ENCODE measurements around the gene GATA6.

GATA6 gene

DNA sequence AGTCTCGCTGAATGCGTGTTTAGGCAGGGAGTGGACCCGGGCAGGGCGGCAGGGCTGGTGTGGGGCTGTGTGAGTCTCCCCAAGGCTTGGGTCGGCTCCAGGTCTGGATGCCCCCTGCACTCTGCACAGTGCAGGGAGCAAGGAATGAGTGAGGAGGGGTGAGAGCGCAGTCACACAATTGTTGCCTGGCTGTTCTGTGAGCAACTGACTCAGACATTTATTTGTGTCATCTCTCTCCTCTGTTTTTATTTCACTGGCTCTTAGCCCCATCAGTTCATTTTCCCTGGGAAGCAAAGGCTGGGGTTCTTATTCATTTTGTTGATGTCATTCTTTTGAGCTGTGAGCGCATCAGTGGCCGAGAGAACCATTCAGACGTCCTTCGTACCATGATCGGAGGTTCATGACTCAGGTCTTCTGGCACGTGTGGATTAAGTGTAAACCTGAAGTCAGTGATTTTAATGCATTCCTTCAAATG lies 61.1 kb downstream of the GATA6 start:
- Histone ChIP-seq H3K9ac (ENCODE audit: low read depth, low read length) (no peak overlapping the region), H3K4me3 (ENCODE audit: low read depth in 1 of 2, low read length in 2 of 2) (no peak overlapping the region), H3K36me3 (ENCODE audit: insufficient read depth, low read length) (no peaks in the 10 kb centered on the region), H2AFZ (ENCODE audit: low read depth, low read length) (no peak overlapping the region), H4K20me1 (ENCODE audit: insufficient read depth, low read length) (no peaks in the 10 kb centered on the region), H3K4me2 (ENCODE audit: insufficient read depth, low read length) (no peak overlapping the region), H3K4me1 (ENCODE audit: insufficient read depth, low read length) (no peaks in the 10 kb centered on the region), H3K9me3 (ENCODE audit: insufficient read depth, low read length, severe bottlenecking) (no peaks in the 10 kb centered on the region), H3K27me3 (ENCODE audit: insufficient read depth, low read length, poor library complexity) (no peaks in the 10 kb centered on the region), H3K27ac (ENCODE audit: low read length) (no peak overlapping the region), H3K79me2 (ENCODE audit: insufficient read depth, low read length) (no peaks in the 10 kb centered on the region)
- ATAC-seq (ENCODE audit: insufficient read depth, low read depth) (no peak), DNase-seq (no peak)
- TF ChIP-seq, protein P1, sequence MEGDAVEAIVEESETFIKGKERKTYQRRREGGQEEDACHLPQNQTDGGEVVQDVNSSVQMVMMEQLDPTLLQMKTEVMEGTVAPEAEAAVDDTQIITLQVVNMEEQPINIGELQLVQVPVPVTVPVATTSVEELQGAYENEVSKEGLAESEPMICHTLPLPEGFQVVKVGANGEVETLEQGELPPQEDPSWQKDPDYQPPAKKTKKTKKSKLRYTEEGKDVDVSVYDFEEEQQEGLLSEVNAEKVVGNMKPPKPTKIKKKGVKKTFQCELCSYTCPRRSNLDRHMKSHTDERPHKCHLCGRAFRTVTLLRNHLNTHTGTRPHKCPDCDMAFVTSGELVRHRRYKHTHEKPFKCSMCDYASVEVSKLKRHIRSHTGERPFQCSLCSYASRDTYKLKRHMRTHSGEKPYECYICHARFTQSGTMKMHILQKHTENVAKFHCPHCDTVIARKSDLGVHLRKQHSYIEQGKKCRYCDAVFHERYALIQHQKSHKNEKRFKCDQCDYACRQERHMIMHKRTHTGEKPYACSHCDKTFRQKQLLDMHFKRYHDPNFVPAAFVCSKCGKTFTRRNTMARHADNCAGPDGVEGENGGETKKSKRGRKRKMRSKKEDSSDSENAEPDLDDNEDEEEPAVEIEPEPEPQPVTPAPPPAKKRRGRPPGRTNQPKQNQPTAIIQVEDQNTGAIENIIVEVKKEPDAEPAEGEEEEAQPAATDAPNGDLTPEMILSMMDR (IDR thresholded peaks at IDR 0.05; ENCODE audit: borderline replicate concordance, extremely low read depth, low read length, poor library complexity, severe bottlenecking): no peak
- no peak for TF ChIP-seq EZH2 (IDR thresholded peaks at IDR 0.05; ENCODE audit: borderline replicate concordance, low read depth, low read length, severe bottlenecking)

DNA sequence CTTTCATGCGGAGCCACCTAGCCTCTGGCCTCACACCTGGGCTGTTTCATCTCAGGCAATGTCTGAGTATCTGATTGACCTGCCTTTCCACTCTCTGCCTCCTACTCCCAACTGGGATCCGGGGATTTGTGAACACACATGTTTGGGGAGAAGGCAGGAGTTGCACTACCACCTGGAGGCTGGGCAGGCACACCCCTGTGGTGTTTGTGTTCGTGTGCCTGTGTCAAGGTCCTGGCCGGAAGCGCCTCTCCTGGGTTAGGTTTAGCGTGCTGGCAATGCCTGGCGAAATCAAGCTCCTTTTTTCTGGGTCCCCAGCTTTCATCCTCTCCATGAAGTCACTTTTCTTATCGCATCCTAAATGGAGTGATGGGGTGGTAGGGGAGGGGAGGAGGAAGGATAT lies 63.9 kb downstream of the GATA6 start:
- H3K79me2 ChIP-seq (ENCODE audit: insufficient read depth, low read length): no peaks in the 10 kb centered on the region
- ATAC-seq (ENCODE audit: insufficient read depth, low read depth) (no peak), DNase-seq (no peak)
- H3K9me3 ChIP-seq (ENCODE audit: insufficient read depth, low read length, severe bottlenecking): no peaks in the 10 kb centered on the region
- H4K20me1 ChIP-seq (ENCODE audit: insufficient read depth, low read length): no peaks in the 10 kb centered on the region
- H3K9ac ChIP-seq (ENCODE audit: low read depth, low read length): no peak overlapping the region
- H2AFZ ChIP-seq (ENCODE audit: low read depth, low read length): no peak overlapping the region
- H3K4me2 ChIP-seq (ENCODE audit: insufficient read depth, low read length): no peak overlapping the region
- TF ChIP-seq, protein P1 (IDR thresholded peaks at IDR 0.05; ENCODE audit: borderline replicate concordance, extremely low read depth, low read length, poor library complexity, severe bottlenecking): no peak
- no peak for TF ChIP-seq EZH2 (IDR thresholded peaks at IDR 0.05; ENCODE audit: borderline replicate concordance, low read depth, low read length, severe bottlenecking)
- no peak overlapping the region for H3K27ac ChIP-seq (ENCODE audit: low read length)
- no peak overlapping the region for H3K4me3 ChIP-seq (ENCODE audit: low read depth in 1 of 2, low read length in 2 of 2)
- H3K4me1 ChIP-seq (ENCODE audit: insufficient read depth, low read length): no peaks in the 10 kb centered on the region
- no peaks in the 10 kb centered on the region for H3K27me3 ChIP-seq (ENCODE audit: insufficient read depth, low read length, poor library complexity)
- no peaks in the 10 kb centered on the region for H3K36me3 ChIP-seq (ENCODE audit: insufficient read depth, low read length)

DNA sequence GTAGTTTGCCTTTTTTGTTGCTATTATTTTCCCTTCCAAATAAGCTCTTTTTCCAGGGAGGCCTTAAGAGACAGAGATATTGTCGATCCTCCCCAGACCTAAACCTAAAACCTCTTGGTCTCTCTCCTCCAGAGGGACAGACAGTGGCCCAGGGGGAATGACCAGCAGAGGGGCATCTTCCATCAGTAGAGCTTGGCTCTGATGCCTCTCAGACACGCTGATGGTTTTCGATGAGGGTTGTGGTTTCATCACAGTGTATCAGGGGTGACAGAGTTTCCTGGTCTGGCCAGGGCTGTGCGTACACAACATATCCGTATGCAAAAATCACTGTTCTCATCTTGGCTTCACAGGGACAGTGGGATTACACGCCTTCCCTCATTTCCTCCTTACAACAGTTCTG lies 68.6 kb downstream of the GATA6 start:
- ATAC-seq (ENCODE audit: insufficient read depth, low read depth): no peak
- H3K9me3 ChIP-seq (ENCODE audit: insufficient read depth, low read length, severe bottlenecking): no peaks in the 10 kb centered on the region
- no peak for TF ChIP-seq EZH2 (IDR thresholded peaks at IDR 0.05; ENCODE audit: borderline replicate concordance, low read depth, low read length, severe bottlenecking)
- TF ChIP-seq, protein P1 (IDR thresholded peaks at IDR 0.05; ENCODE audit: borderline replicate concordance, extremely low read depth, low read length, poor library complexity, severe bottlenecking): no peak
- H3K9ac ChIP-seq (ENCODE audit: low read depth, low read length): no peak overlapping the region
- H3K36me3 ChIP-seq (ENCODE audit: insufficient read depth, low read length): no peaks in the 10 kb centered on the region
- H4K20me1 ChIP-seq (ENCODE audit: insufficient read depth, low read length): no peaks in the 10 kb centered on the region
- no peaks in the 10 kb centered on the region for H3K27me3 ChIP-seq (ENCODE audit: insufficient read depth, low read length, poor library complexity)
- no peak for DNase-seq
- H3K79me2 ChIP-seq (ENCODE audit: insufficient read depth, low read length): no peaks in the 10 kb centered on the region
- H3K4me3 ChIP-seq (ENCODE audit: low read depth in 1 of 2, low read length in 2 of 2): no peak overlapping the region
- no peak overlapping the region for H3K27ac ChIP-seq (ENCODE audit: low read length)
- no peaks in the 10 kb centered on the region for H3K4me1 ChIP-seq (ENCODE audit: insufficient read depth, low read length)
- no peak overlapping the region for H2AFZ ChIP-seq (ENCODE audit: low read depth, low read length)
- H3K4me2 ChIP-seq (ENCODE audit: insufficient read depth, low read length): no peak overlapping the region

DNA sequence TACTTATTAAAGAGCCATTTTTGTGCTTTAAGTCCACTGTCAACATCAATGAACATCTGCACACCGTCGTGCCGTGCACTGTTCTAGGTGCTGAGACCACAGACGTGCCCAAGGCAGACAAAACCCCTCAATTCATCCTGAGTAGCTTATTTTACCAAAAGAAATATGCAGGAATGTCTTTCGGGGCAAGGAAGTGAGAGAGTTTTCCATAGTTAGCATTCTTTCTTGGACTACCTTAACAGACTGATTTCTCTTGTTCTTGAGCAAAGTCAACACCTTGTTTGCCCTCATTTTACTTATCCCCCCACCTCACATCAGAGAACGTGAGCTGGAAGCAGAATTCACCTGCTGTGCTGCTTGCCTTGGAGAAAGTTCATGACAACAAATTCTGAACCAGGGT lies 69.3 kb downstream of the GATA6 start:
- TF ChIP-seq, protein P1 (IDR thresholded peaks at IDR 0.05; ENCODE audit: borderline replicate concordance, extremely low read depth, low read length, poor library complexity, severe bottlenecking): no peak
- TF ChIP-seq EZH2 (IDR thresholded peaks at IDR 0.05; ENCODE audit: borderline replicate concordance, low read depth, low read length, severe bottlenecking): no peak
- Histone ChIP-seq H3K9me3 (ENCODE audit: insufficient read depth, low read length, severe bottlenecking) (no peaks in the 10 kb centered on the region), H3K9ac (ENCODE audit: low read depth, low read length) (no peak overlapping the region), H3K27ac (ENCODE audit: low read length) (no peak overlapping the region), H3K27me3 (ENCODE audit: insufficient read depth, low read length, poor library complexity) (no peaks in the 10 kb centered on the region), H3K79me2 (ENCODE audit: insufficient read depth, low read length) (no peaks in the 10 kb centered on the region), H4K20me1 (ENCODE audit: insufficient read depth, low read length) (no peaks in the 10 kb centered on the region), H3K36me3 (ENCODE audit: insufficient read depth, low read length) (no peaks in the 10 kb centered on the region), H3K4me3 (ENCODE audit: low read depth in 1 of 2, low read length in 2 of 2) (no peak overlapping the region), H3K4me2 (ENCODE audit: insufficient read depth, low read length) (no peak overlapping the region), H3K4me1 (ENCODE audit: insufficient read depth, low read length) (no peaks in the 10 kb centered on the region), H2AFZ (ENCODE audit: low read depth, low read length) (no peak overlapping the region)
- no peak for DNase-seq
- no peak for ATAC-seq (ENCODE audit: insufficient read depth, low read depth)
